Hepatocyte (in vitro differentiated cells): ENCODE data around the gene EML4.

Source experiments
- EZH2 ChIP-seq: fragments of 200-600 bp; sonication (generic); IDR thresholded peaks from 2 replicates; pipeline ENCODE4 v1.6.1; 2016; ENCODE audit warnings: antibody characterized with exemption, mild to moderate bottlenecking, borderline replicate concordance
- EZH2phosphoT487 ChIP-seq: fragments of 200-600 bp; sonication (generic); IDR thresholded peaks from one replicate; pipeline ENCODE4 v1.6.1; 2018; ENCODE audit warnings: antibody characterized with exemption, mild to moderate bottlenecking, low read depth, moderate library complexity; ENCODE audit not compliant: unreplicated experiment, severe bottlenecking
- TF ChIP-seq, protein P1 (sequence below): fragments of 200-600 bp; sonication (generic); IDR thresholded peaks from 2 replicates; pipeline ENCODE4 v1.5.1; 2016; ENCODE audit warnings: antibody characterized with exemption, mild to moderate bottlenecking; ENCODE audit not compliant: poor library complexity

DNA sequence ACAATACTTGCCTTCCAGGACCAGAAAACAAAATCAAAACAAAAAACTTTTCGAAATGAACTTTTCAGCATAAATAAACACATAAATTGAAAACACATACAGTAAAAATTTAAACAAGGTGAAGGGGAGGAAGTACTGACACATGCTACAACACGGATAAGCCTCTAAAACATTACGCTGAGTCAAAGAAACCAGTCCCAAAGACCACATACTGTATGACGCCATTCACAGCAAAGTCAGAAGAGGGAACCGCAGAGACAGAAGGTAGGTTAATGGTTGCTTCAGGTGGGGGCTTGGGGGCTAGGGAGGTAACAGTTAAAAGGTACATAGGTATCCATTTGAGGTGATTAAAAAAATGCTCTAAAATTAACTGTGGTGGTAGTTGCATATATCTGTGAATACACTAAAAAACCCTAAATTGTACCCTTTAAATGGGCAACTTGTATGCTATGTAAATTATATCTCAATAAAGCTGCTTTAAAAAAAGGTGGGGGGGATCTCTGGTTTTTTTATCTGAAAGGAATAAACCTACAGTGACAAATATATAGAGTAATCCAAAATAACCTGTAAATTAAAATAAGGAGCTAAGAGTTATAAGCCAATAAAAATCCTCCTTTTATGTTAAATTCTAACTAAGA, 184.8 kb downstream of the EML4 start:
- TF ChIP-seq, protein P1, sequence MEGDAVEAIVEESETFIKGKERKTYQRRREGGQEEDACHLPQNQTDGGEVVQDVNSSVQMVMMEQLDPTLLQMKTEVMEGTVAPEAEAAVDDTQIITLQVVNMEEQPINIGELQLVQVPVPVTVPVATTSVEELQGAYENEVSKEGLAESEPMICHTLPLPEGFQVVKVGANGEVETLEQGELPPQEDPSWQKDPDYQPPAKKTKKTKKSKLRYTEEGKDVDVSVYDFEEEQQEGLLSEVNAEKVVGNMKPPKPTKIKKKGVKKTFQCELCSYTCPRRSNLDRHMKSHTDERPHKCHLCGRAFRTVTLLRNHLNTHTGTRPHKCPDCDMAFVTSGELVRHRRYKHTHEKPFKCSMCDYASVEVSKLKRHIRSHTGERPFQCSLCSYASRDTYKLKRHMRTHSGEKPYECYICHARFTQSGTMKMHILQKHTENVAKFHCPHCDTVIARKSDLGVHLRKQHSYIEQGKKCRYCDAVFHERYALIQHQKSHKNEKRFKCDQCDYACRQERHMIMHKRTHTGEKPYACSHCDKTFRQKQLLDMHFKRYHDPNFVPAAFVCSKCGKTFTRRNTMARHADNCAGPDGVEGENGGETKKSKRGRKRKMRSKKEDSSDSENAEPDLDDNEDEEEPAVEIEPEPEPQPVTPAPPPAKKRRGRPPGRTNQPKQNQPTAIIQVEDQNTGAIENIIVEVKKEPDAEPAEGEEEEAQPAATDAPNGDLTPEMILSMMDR: no peak
- TF ChIP-seq EZH2: no peak
- TF ChIP-seq EZH2phosphoT487: no peak
